HepG2 (cell line): Measurements from ENCODE around the gene SLC39A8. TPM values are rescaled to one million over a fixed set of nuclear protein-coding genes. Genes with fewer than 3 reads are reported as not detected.

Source experiments
- ASH2L ChIP-seq: fragments of 300-600, 200-600 bp; sonication (generic); IDR thresholded peaks from 2 replicates; pipeline ENCODE4 v1.7.0; 2017; ENCODE audit warnings: low read depth, mild to moderate bottlenecking, moderate library complexity, mixed read lengths, low read length; ENCODE audit not compliant: insufficient read length
- ATF4 ChIP-seq, 2 experiments: fragments of 450-650 bp in 1 of 2; sonication (generic) in 1 of 2; formaldehyde crosslinking; IDR thresholded peaks; 2 replicates each; pipeline versions ENCODE4 v1.5.0 to v1.8.0; 2020 to 2022; ENCODE audit warnings: mild to moderate bottlenecking in 1 of 2, missing genetic modification reagents in 1 of 2
- CBX5 ChIP-seq: sonication (generic); formaldehyde crosslinking; IDR thresholded peaks from 2 replicates; pipeline ENCODE4 v1.4.0; 2020; ENCODE audit warnings: missing genetic modification reagents, borderline replicate concordance
- ESRRA ChIP-seq: sonication (generic); formaldehyde crosslinking; IDR thresholded peaks from 2 replicates; pipeline ENCODE4 v1.5.1; 2020; ENCODE audit warnings: mild to moderate bottlenecking, low read depth, missing genetic modification reagents
- GLI4 ChIP-seq: sonication (generic); formaldehyde crosslinking; IDR thresholded peaks from 2 replicates; pipeline ENCODE4 v1.5.1; 2020; ENCODE audit warnings: missing genetic modification reagents, mild to moderate bottlenecking, moderate library complexity, borderline replicate concordance
- HMG20B ChIP-seq: conservative IDR thresholded peaks from 2 replicates; pipeline ENCODE4 v1.6.1; 2016; ENCODE audit warnings: missing genetic modification reagents, missing compliant biosample characterization
- HOXA5 ChIP-seq: sonication (generic); formaldehyde crosslinking; IDR thresholded peaks from 2 replicates; pipeline ENCODE4 v1.4.0; 2020; ENCODE audit warnings: missing genetic modification reagents
- IRF9 ChIP-seq: sonication (generic); formaldehyde crosslinking; IDR thresholded peaks from 2 replicates; pipeline ENCODE4 v1.8.0; 2022; ENCODE audit warnings: missing genetic modification reagents, mild to moderate bottlenecking, borderline replicate concordance
- ISL2 ChIP-seq: sonication (generic); formaldehyde crosslinking; IDR thresholded peaks from 2 replicates; pipeline ENCODE4 v1.5.0; 2020; ENCODE audit warnings: missing genetic modification reagents
- KLF9 ChIP-seq: IDR thresholded peaks from 2 replicates; pipeline ENCODE4 v1.6.1; 2016; ENCODE audit warnings: low read depth
- KMT2B ChIP-seq: IDR thresholded peaks from 2 replicates; pipeline ENCODE4 v1.6.1; 2016; ENCODE audit warnings: missing genetic modification reagents, missing compliant biosample characterization
- MIER3 ChIP-seq: IDR thresholded peaks from 2 replicates; pipeline ENCODE4 v1.6.1; 2016; ENCODE audit warnings: missing compliant biosample characterization, borderline replicate concordance
- MYPOP ChIP-seq: sonication (generic); formaldehyde crosslinking; IDR thresholded peaks from 2 replicates; pipeline ENCODE4 v1.8.1; 2023; ENCODE audit warnings: mild to moderate bottlenecking, moderate library complexity, missing genetic modification reagents
- NFYB ChIP-seq: sonication (generic); formaldehyde crosslinking; IDR thresholded peaks from 2 replicates; pipeline ENCODE4 v1.4.0; 2020; ENCODE audit warnings: missing genetic modification reagents
- PHF21A ChIP-seq: sonication (generic); formaldehyde crosslinking; IDR thresholded peaks from 2 replicates; pipeline ENCODE4 v1.5.0; 2020; ENCODE audit warnings: mild to moderate bottlenecking, missing genetic modification reagents
- RAD51 ChIP-seq: fragments of 450-650 bp; IDR thresholded peaks from 2 replicates; pipeline ENCODE4 v1.6.1; 2016; ENCODE audit warnings: borderline replicate concordance
- SOX5 ChIP-seq: IDR thresholded peaks from 2 replicates; pipeline ENCODE4 v1.6.1; 2016; ENCODE audit warnings: borderline replicate concordance
- TGIF2 ChIP-seq: IDR thresholded peaks from 2 replicates; pipeline ENCODE4 v1.6.1; 2016; ENCODE audit warnings: control low read depth, missing compliant biosample characterization
- TRIM22 ChIP-seq: fragments of 450-650 bp; IDR thresholded peaks from 2 replicates; pipeline ENCODE4 v1.6.1; 2017
- ZHX1 ChIP-seq: sonication (generic); formaldehyde crosslinking; IDR thresholded peaks from 2 replicates; pipeline ENCODE4 v1.8.1; 2022; ENCODE audit warnings: low read depth, mild to moderate bottlenecking, missing genetic modification reagents
- ZNF160 ChIP-seq: sonication (generic); formaldehyde crosslinking; IDR thresholded peaks from 2 replicates; pipeline ENCODE4 v1.8.0; 2022; ENCODE audit warnings: mild to moderate bottlenecking, inconsistent platforms, missing genetic modification reagents
- ZNF230 ChIP-seq: sonication (generic); formaldehyde crosslinking; IDR thresholded peaks from 2 replicates; pipeline ENCODE4 v1.4.0; 2020; ENCODE audit warnings: mild to moderate bottlenecking, missing genetic modification reagents
- ZNF329 ChIP-seq: sonication (generic); formaldehyde crosslinking; IDR thresholded peaks from 2 replicates; pipeline ENCODE4 v1.9.0; 2021; ENCODE audit warnings: low read depth, mild to moderate bottlenecking, missing genetic modification reagents
- ZNF564 ChIP-seq: sonication (generic); formaldehyde crosslinking; IDR thresholded peaks from 2 replicates; pipeline ENCODE4 v1.8.1; 2023; ENCODE audit warnings: mild to moderate bottlenecking, missing genetic modification reagents
- ZNF773 ChIP-seq: sonication (generic); formaldehyde crosslinking; IDR thresholded peaks from 2 replicates; pipeline ENCODE4 v1.4.0; 2020; ENCODE audit warnings: missing genetic modification reagents, borderline replicate concordance
- polyA plus RNA-seq, 8 experiments: library from polyadenylated mRNA; depleted of rRNA in 3 of 8; stranded (reverse) in 7 of 8; unstranded in 1 of 8; fragments of >200 nt; fragmentation: Illumina TruSeq in 4 of 8; extraction: Trizol in 4 of 8; gene quantifications; 2 replicates each; pipeline versions ENCODE4 v1.2.1 to v1.2.3, GENCODE V29; 2011 to 2016; ENCODE audit warnings: low read depth in 4 of 8, missing spikeins in 1 of 8, mixed read lengths in 1 of 8; ENCODE audit not compliant: insufficient read depth in 1 of 8
- total RNA-seq, 5 experiments: library from RNA; depleted of rRNA; stranded (reverse); fragments of >200 nt; fragmentation: Illumina TruSeq; extraction: Trizol; gene quantifications; 2 replicates each; pipeline ENCODE4 v1.2.3, GENCODE V29; 2016; ENCODE audit warnings: low read depth in 1 of 5

SLC39A8 gene
- total and polyA plus RNA-seq, 2 of the 13 experiments (the other 11 are each of a cell fraction or from before 2014, with no cell fraction given): 0.22 to 0.38 TPM

- 0 out of 2 replicates have a peak, but pooled peaks have one; percentile 22 for TF ChIP-seq ZNF564 (CRISPR knock-in tag)
- peak; percentile 81 for TF ChIP-seq MYPOP (CRISPR knock-in tag)
- TF ChIP-seq KLF9 (CRISPR knock-in tag): no peak
- TF ChIP-seq CBX5 (CRISPR knock-in tag): no peak
- no peak for TF ChIP-seq HMG20B (CRISPR knock-in tag)
- TF ChIP-seq KMT2B (CRISPR knock-in tag): no peak
- TF ChIP-seq ZNF160 (CRISPR knock-in tag): 0 out of 2 replicates have a peak, but pooled peaks have one; percentile 44
- TF ChIP-seq TRIM22: no peak
- no peak for TF ChIP-seq RAD51
- TF ChIP-seq SOX5 (CRISPR knock-in tag): no peak
- TF ChIP-seq ZNF230 (CRISPR knock-in tag): no peak
- no peak for TF ChIP-seq HOXA5 (CRISPR knock-in tag)
- TF ChIP-seq ISL2 (CRISPR knock-in tag): no peak
- TF ChIP-seq ZHX1: no peak
- no peak for TF ChIP-seq ATF4 (CRISPR knock-in tag; IDR thresholded peaks at IDR 0.05)
- no peak for TF ChIP-seq ASH2L
- no peak for TF ChIP-seq TGIF2 (CRISPR knock-in tag)
- TF ChIP-seq GLI4 (CRISPR knock-in tag): no peak
- TF ChIP-seq ZNF773 (CRISPR knock-in tag): 0 out of 2 replicates have a peak, but pooled peaks have one; percentile 67
- no peak for TF ChIP-seq IRF9
- no peak for TF ChIP-seq MIER3 (CRISPR knock-in tag)
- no peak for TF ChIP-seq PHF21A
- TF ChIP-seq ESRRA: no peak
- no peak for TF ChIP-seq NFYB (CRISPR knock-in tag)
- TF ChIP-seq ZNF329 (CRISPR knock-in tag): 0 out of 2 replicates have a peak, but pooled peaks have one; percentile 24
Observed at GRCh38 chr4:102344520-102344953, 745 bp downstream of the SLC39A8 start (continued).
